Liver (tissue), 9 donors: Measurements from ENCODE around the gene FER. TPM values are rescaled to one million over a fixed set of nuclear protein-coding genes. Genes with fewer than 3 reads are reported as not detected.

Experiments used
- DNase-seq: peaks from one replicate; pipeline ENCODE4 v3.0.0-alpha.2; 2017; ENCODE audit warnings: low spot score
- H3K27ac ChIP-seq, 2 donors: one replicate each; pipeline ENCODE4 v1.7.0; 2013; ENCODE audit warnings: inconsistent platforms in 2 of 2, low read length in 2 of 2, control low read depth in 1 of 2, low read depth in 1 of 2, mild to moderate bottlenecking in 1 of 2
- H3K27me3 ChIP-seq, 4 donors: one replicate each; pipeline versions ENCODE4 v1.6.1 to v1.7.0; 2013; ENCODE audit warnings: low read length in 3 of 4, inconsistent platforms in 1 of 4, mild to moderate bottlenecking in 1 of 4, moderate library complexity in 1 of 4; ENCODE audit not compliant: control insufficient read depth in 4 of 4, insufficient read depth in 4 of 4
- H3K36me3 ChIP-seq, 4 donors: one replicate each; pipeline versions ENCODE4 v1.6.1 to v1.7.0; 2013; ENCODE audit warnings: low read length in 3 of 4, mild to moderate bottlenecking in 3 of 4, low read depth in 1 of 4, moderate library complexity in 1 of 4; ENCODE audit not compliant: control insufficient read depth in 4 of 4, insufficient read depth in 3 of 4
- H3K4me1 ChIP-seq, 4 donors: one replicate each; pipeline versions ENCODE4 v1.6.1 to v1.7.0; 2013; ENCODE audit warnings: low read length in 3 of 4, mild to moderate bottlenecking in 3 of 4, moderate library complexity in 1 of 4; ENCODE audit not compliant: control insufficient read depth in 4 of 4, insufficient read depth in 4 of 4
- H3K4me3 ChIP-seq, 3 donors: one replicate each; pipeline versions ENCODE4 v1.6.1 to v1.7.0; 2013; ENCODE audit warnings: low read length in 3 of 3, control low read depth in 1 of 3, low read depth in 1 of 3, mild to moderate bottlenecking in 1 of 3
- H3K9ac ChIP-seq, 2 donors: one replicate each; pipeline ENCODE4 v1.7.0; 2013; ENCODE audit warnings: low read length in 2 of 2, mild to moderate bottlenecking in 2 of 2, moderate library complexity in 2 of 2, control low read depth in 1 of 2, low read depth in 1 of 2
- H3K9me3 ChIP-seq, 4 donors: one replicate each; pipeline versions ENCODE4 v1.6.1 to v1.7.0; 2013; ENCODE audit warnings: low read length in 3 of 4; ENCODE audit not compliant: control insufficient read depth in 4 of 4
- ATF3 ChIP-seq: IDR thresholded peaks from 2 replicates; pipeline ENCODE4 v1.6.1; 2016; ENCODE audit warnings: antibody characterized with exemption
- EGR1 ChIP-seq, 2 donors: IDR thresholded peaks; 2 replicates each; pipeline ENCODE4 v1.6.1; 2016 to 2018; ENCODE audit warnings: antibody characterized with exemption in 2 of 2, low read depth in 2 of 2
- FOXA1 ChIP-seq: IDR thresholded peaks from 2 replicates; pipeline ENCODE4 v1.6.1; 2016; ENCODE audit warnings: antibody characterized with exemption
- FOXA2 ChIP-seq: IDR thresholded peaks from 2 replicates; pipeline ENCODE4 v1.6.1; 2016; ENCODE audit warnings: antibody characterized with exemption
- GABPA ChIP-seq, 2 donors: IDR thresholded peaks in 1 of 2; conservative IDR thresholded peaks in 1 of 2; 2 replicates each; pipeline ENCODE4 v1.6.1; 2016; ENCODE audit warnings: antibody characterized with exemption in 2 of 2, mild to moderate bottlenecking in 1 of 2, moderate library complexity in 1 of 2
- HNF4A ChIP-seq, 2 donors: conservative IDR thresholded peaks; 2 replicates each; pipeline ENCODE4 v1.6.1; 2016; ENCODE audit warnings: antibody characterized with exemption in 2 of 2, mild to moderate bottlenecking in 2 of 2
- HNF4G ChIP-seq: IDR thresholded peaks from 2 replicates; pipeline ENCODE4 v1.6.1; 2016; ENCODE audit warnings: antibody characterized with exemption
- MAX ChIP-seq: IDR thresholded peaks from 2 replicates; pipeline ENCODE4 v1.6.1; 2016; ENCODE audit warnings: antibody characterized with exemption
- NR2F2 ChIP-seq: IDR thresholded peaks from 2 replicates; pipeline ENCODE4 v1.6.1; 2016; ENCODE audit warnings: antibody characterized with exemption
- RAD21 ChIP-seq, 2 donors: IDR thresholded peaks; 2 replicates each; pipeline ENCODE4 v1.6.1; 2016; ENCODE audit warnings: antibody characterized with exemption in 2 of 2, mild to moderate bottlenecking in 2 of 2
- REST ChIP-seq: IDR thresholded peaks from 2 replicates; pipeline ENCODE4 v1.6.1; 2016; ENCODE audit warnings: antibody characterized with exemption, mild to moderate bottlenecking
- RXRA ChIP-seq, 2 donors: IDR thresholded peaks; 2 replicates each; pipeline ENCODE4 v1.6.1; 2017 to 2018; ENCODE audit warnings: antibody characterized with exemption in 2 of 2, mild to moderate bottlenecking in 1 of 2
- SP1 ChIP-seq: IDR thresholded peaks from 2 replicates; pipeline ENCODE4 v1.6.1; 2018; ENCODE audit warnings: antibody characterized with exemption, mild to moderate bottlenecking
- TAF1 ChIP-seq: conservative IDR thresholded peaks from 2 replicates; pipeline ENCODE4 v1.6.1; 2016; ENCODE audit warnings: antibody characterized with exemption, mild to moderate bottlenecking
- YY1 ChIP-seq: IDR thresholded peaks from 2 replicates; pipeline ENCODE4 v1.6.1; 2016; ENCODE audit warnings: antibody characterized with exemption, mild to moderate bottlenecking
- WGBS: extraction: QIAGEN DNeasy Blood & Tissue Kit; methylation state at CpG from one replicate; pipeline ENCODE4 v1.1.7; 2013; 5-methylcytosine and 5-hydroxymethylcytosine counted together
- polyA plus RNA-seq, 2 donors: library from polyadenylated mRNA; stranded (reverse) in 1 of 2; unstranded in 1 of 2; fragments of 200-250 nt in 1 of 2; fragments of >200 nt in 1 of 2; fragmentation: Nextera tagmentation in 1 of 2; extraction: Ambion mirVana in 1 of 2; gene quantifications; one replicate each; pipeline versions ENCODE4 v1.2.1 to v1.2.3, GENCODE V29; 2013 to 2015
- total RNA-seq, 2 donors: library from RNA; depleted of rRNA; stranded (reverse); fragments of >200 nt; gene quantifications; one replicate each; pipeline ENCODE4 v1.2.3, GENCODE V29; 2014
- TF ChIP-seq, protein P1 (sequence below): IDR thresholded peaks from 2 replicates; pipeline ENCODE4 v1.6.1; 2016; ENCODE audit warnings: antibody characterized with exemption
- donor health status: healthy.
- donor health status: healthy.
- donor health status: healthy.
- donor health status: healthy.
- donor health status: healthy.

FER gene
- total and polyA plus RNA-seq, 4 donors = 0.83 to 9.8 (median 5.9) TPM

- TF ChIP-seq GABPA (IDR thresholded peaks at IDR 0.05 in 1 of 2, conservative IDR thresholded peaks at IDR 0.05 in 1 of 2) = no peak
Observed at GRCh38 chr5:108736855-108737254, 10.8 kb upstream of the FER start (continued).

DNA sequence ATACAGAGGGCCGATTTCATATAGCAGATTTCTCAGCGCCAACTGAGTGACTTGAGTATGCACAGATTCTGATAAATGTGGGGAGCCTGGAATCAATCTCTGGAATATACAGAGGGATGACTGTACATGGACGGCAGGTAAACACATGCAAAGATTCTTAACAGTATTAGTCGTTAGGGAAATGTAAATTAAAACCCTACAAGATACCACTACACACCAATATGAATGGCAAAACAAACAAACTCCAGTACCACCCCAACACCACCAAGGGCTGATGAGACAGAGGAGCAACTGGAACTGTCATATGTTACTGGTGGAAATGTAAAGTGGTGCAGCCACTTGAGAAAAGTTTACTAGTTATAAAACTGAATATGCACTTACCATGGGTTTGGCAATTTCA lies 8.3 kb upstream of the FER start:
- H3K4me3 ChIP-seq = no peak overlapping the region
- no peak overlapping the region for H3K9ac ChIP-seq
- H3K9me3 ChIP-seq = no peaks in the 10 kb centered on the region
- no peaks in the 10 kb centered on the region for H3K4me1 ChIP-seq
- TF ChIP-seq TAF1 = no peak
- TF ChIP-seq FOXA1 = no peak
- TF ChIP-seq SP1 = no peak
- TF ChIP-seq, protein P1, sequence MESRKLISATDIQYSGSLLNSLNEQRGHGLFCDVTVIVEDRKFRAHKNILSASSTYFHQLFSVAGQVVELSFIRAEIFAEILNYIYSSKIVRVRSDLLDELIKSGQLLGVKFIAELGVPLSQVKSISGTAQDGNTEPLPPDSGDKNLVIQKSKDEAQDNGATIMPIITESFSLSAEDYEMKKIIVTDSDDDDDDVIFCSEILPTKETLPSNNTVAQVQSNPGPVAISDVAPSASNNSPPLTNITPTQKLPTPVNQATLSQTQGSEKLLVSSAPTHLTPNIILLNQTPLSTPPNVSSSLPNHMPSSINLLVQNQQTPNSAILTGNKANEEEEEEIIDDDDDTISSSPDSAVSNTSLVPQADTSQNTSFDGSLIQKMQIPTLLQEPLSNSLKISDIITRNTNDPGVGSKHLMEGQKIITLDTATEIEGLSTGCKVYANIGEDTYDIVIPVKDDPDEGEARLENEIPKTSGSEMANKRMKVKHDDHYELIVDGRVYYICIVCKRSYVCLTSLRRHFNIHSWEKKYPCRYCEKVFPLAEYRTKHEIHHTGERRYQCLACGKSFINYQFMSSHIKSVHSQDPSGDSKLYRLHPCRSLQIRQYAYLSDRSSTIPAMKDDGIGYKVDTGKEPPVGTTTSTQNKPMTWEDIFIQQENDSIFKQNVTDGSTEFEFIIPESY = no peak
- TF ChIP-seq YY1 = no peak
- TF ChIP-seq RAD21 (IDR thresholded peaks at IDR 0.05) = no peak
- no peak for TF ChIP-seq ATF3
- TF ChIP-seq RXRA (IDR thresholded peaks at IDR 0.05) = no peak
- TF ChIP-seq FOXA2 = no peak
- no peak for TF ChIP-seq NR2F2
- TF ChIP-seq REST = no peak
- no peak for TF ChIP-seq HNF4A (conservative IDR thresholded peaks at IDR 0.05)
- no peak for DNase-seq
- H3K27me3 ChIP-seq = no peaks in the 10 kb centered on the region
- no peak overlapping the region for H3K27ac ChIP-seq
- no peaks in the 10 kb centered on the region for H3K36me3 ChIP-seq
- WGBS = 95% methylated on average over 4 of the region's 4 CpGs

DNA sequence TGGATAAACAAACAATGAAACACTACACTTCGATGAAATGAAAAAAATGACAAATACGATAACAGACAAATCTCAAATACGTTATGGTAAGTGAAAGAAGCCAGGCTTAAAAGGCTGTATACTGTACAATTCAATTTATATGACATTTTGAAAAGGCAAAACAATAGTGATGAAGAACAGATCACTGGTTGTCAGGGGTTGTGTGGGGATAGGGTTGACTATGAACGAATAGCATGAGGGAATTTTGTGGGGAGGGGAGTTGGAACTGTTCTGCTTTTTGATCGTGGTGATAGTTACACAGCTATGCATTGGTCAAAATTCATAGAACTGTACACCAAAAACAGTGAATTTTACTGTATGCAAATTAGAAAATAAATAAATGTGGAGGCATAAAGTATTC lies 7.8 kb upstream of the FER start:
- DNase-seq = no peak
- no peak overlapping the region for H3K27ac ChIP-seq
- TF ChIP-seq, protein P1 = no peak
- TF ChIP-seq HNF4G = no peak
- TF ChIP-seq MAX = no peak
- TF ChIP-seq EGR1 (IDR thresholded peaks at IDR 0.05; ENCODE audit: low read depth in 2 of 2) = no peak
- H3K4me1 ChIP-seq = no peaks in the 10 kb centered on the region
- H3K4me3 ChIP-seq = no peak overlapping the region
- no peaks in the 10 kb centered on the region for H3K36me3 ChIP-seq
- no peak overlapping the region for H3K9ac ChIP-seq
- H3K9me3 ChIP-seq = no peaks in the 10 kb centered on the region
- WGBS = 83% methylated on average over 5 of the region's 5 CpGs
- no peaks in the 10 kb centered on the region for H3K27me3 ChIP-seq
